ENCODE measurements around the gene ANO1. TPM values are rescaled to one million over a fixed set of nuclear protein-coding genes. Genes with fewer than 3 reads are reported as not detected.

The ANO1 gene
- total and polyA plus RNA-seq, 2 of the 8 experiments (the other 6 are each of a cell fraction or from before 2014, with no cell fraction given), result 4.7 to 5.0 TPM

GRCh38 chr11:70116386-70117065 lies 38.4 kb downstream of the ANO1 start:
- ChIA-PET CTCF (ENCODE audit: partially characterized antibody) (interaction anchor here (0.6 to 1.7 kb wide), 7 partner anchors 25 to 200 kb away, joined by 3 to 5 read pairs (median 3); no protein-coding TSS in a partner anchor), POLR2A (ENCODE audit: partially characterized antibody) (interaction anchor here (0.8 kb wide), 1 partner anchor 219 kb away, joined by 3 read pairs; no protein-coding TSS in a partner anchor)
- peaks cover 0 to 3% of the 10 kb centered on the region in 2 experiments for H4K20me1 ChIP-seq (replicated peaks in 1 of 2; ENCODE audit: control insufficient read depth in 1 of 2, insufficient read depth in 2 of 2, low read length in 2 of 2)
- H3K4me1 ChIP-seq (replicated peaks in 1 of 4; ENCODE audit: control insufficient read depth in 3 of 4, insufficient read depth in 4 of 4, low read length in 3 of 4), result peaks cover 0 to 6% (median 4%) of the 10 kb centered on the region in 4 experiments; a peak in 4 of 7 replicates
- H3K14ac ChIP-seq (ENCODE audit: insufficient read length), result no peak overlapping the region
- no peak overlapping the region for H2BK120ac ChIP-seq (replicated peaks; ENCODE audit: low read depth, low read length)
- H3K4ac ChIP-seq (replicated peaks; ENCODE audit: insufficient read length, low read depth, low read length), result no peak overlapping the region
- no peak overlapping the region for H2AK5ac ChIP-seq (ENCODE audit: low read depth, low read length)
- H4K91ac ChIP-seq (replicated peaks; ENCODE audit: insufficient read length, low read length), result no peak overlapping the region
- WGBS, 2 experiments (ENCODE audit: extremely low coverage in 1 of 2, insufficient coverage in 1 of 2, insufficient read length in 1 of 2, insufficient replicate concordance in 2 of 2, low coverage in 1 of 2, low lambda C conversion rate in 2 of 2, missing lambda C conversion rate in 1 of 2), result 87% methylated on average over 19 of the region's 19 CpGs; no CpG with 5 or more reads in 1 of the 2 experiments
- no peaks in the 10 kb centered on the region for H3K79me1 ChIP-seq (ENCODE audit: low read depth, low read length)
- no peaks in the 10 kb centered on the region for H3K9me3 ChIP-seq (ENCODE audit: insufficient read depth in 2 of 2, low read depth in 1 of 2, low read length in 1 of 2)
- no peak overlapping the region; the same call in 1 of the 2 replicates for H3K18ac ChIP-seq (ENCODE audit: extremely low read depth, low read length)
- H3K23ac ChIP-seq (ENCODE audit: insufficient read length), result no peak overlapping the region
- no peak overlapping the region for H2BK15ac ChIP-seq (ENCODE audit: low read length)
- no peaks in the 10 kb centered on the region for H3K27me3 ChIP-seq (replicated peaks in 1 of 4; ENCODE audit: control insufficient read depth in 3 of 4, extremely low read depth in 1 of 4, insufficient read depth in 3 of 4, low read length in 3 of 4)
- H2BK12ac ChIP-seq (ENCODE audit: low read depth, low read length), result no peak overlapping the region
- no peak overlapping the region; the same call in 1 of the 2 replicates for H2BK20ac ChIP-seq (ENCODE audit: low read length)
- no peaks in the 10 kb centered on the region for H3K79me2 ChIP-seq (ENCODE audit: control insufficient read depth in 1 of 2, insufficient read depth in 2 of 2, low read length in 2 of 2)
- H2AFZ ChIP-seq (ENCODE audit: low read length), result no peak overlapping the region
- DNase-seq (ENCODE audit: low read depth in 1 of 2, low spot score in 2 of 2) (no peak), FAIRE-seq (no peak)
- H3K23me2 ChIP-seq (ENCODE audit: low read depth, low read length), result peaks cover 15% of the 10 kb centered on the region; the same call in 1 of the 2 replicates
- no peak overlapping the region for H2BK5ac ChIP-seq (ENCODE audit: low read depth, low read length)
- no peak overlapping the region for H3K4me3 ChIP-seq (ENCODE audit: extremely low read depth in 1 of 4, insufficient read depth in 2 of 4, low read depth in 3 of 4, low read length in 4 of 4)
- H3K36me3 ChIP-seq (ENCODE audit: control insufficient read depth in 2 of 4, insufficient read depth in 4 of 4, low read length in 3 of 4), result no peaks in the 10 kb centered on the region
- no peak overlapping the region for H3K56ac ChIP-seq (replicated peaks; ENCODE audit: insufficient read length, low read depth, low read length)
- H3K4me2 ChIP-seq (ENCODE audit: insufficient read depth in 1 of 2, low read depth in 2 of 2, low read length in 2 of 2), result no peak overlapping the region
- H3K27ac ChIP-seq (ENCODE audit: low read depth, low read length), result no peak overlapping the region
- no peak overlapping the region for H3K9ac ChIP-seq (replicated peaks in 1 of 4; ENCODE audit: extremely low read depth in 1 of 4, low read depth in 3 of 4, low read length in 3 of 4)
- no peak overlapping the region for H4K5ac ChIP-seq (ENCODE audit: insufficient read length, low read depth, low read length)
- H4K8ac ChIP-seq (ENCODE audit: extremely low read depth, insufficient read depth, low read length), result no peak overlapping the region
- TF ChIP-seq FOSL1 (IDR thresholded peaks at IDR 0.05; ENCODE audit: insufficient read depth, low read depth, low read length) (no peak), BCL11A (IDR thresholded peaks at IDR 0.05; ENCODE audit: low read depth in 2 of 2, low read length in 2 of 2) (no peak), EP300 (IDR thresholded peaks at IDR 0.05; ENCODE audit: borderline replicate concordance in 1 of 2, low read depth in 2 of 2, low read length in 2 of 2) (no peak), KDM1A (IDR thresholded peaks at IDR 0.05; ENCODE audit: borderline replicate concordance, low read length) (no peak), ASH2L (IDR thresholded peaks at IDR 0.05; ENCODE audit: low read length) (no peak), SIX5 (IDR thresholded peaks at IDR 0.05; ENCODE audit: low read depth, low read length) (no peak), PHF8 (conservative IDR thresholded peaks at IDR 0.05; ENCODE audit: low read depth, low read length) (no peak), POLR2AphosphoS5 (IDR thresholded peaks at IDR 0.05; ENCODE audit: low read depth, low read length) (no peak), JUN (IDR thresholded peaks at IDR 0.05; ENCODE audit: low read depth, low read length) (no peak), POU5F1 (IDR thresholded peaks at IDR 0.05; ENCODE audit: low read depth, low read length) (no peak), KDM4A (IDR thresholded peaks at IDR 0.05; ENCODE audit: low read depth, low read length, severe bottlenecking) (no peak)
- TF ChIP-seq, protein P1, sequence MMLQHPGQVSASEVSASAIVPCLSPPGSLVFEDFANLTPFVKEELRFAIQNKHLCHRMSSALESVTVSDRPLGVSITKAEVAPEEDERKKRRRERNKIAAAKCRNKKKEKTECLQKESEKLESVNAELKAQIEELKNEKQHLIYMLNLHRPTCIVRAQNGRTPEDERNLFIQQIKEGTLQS (IDR thresholded peaks at IDR 0.05; ENCODE audit: insufficient read depth, low read depth, low read length), result no peak
